Measurements from ENCODE around the gene POLR2E. TPM values are rescaled to one million over a fixed set of nuclear protein-coding genes. Genes with fewer than 3 reads are reported as not detected.

Gene POLR2E
- total RNA-seq, 1 experiment from 2014 or later, result 261 TPM

DNA sequence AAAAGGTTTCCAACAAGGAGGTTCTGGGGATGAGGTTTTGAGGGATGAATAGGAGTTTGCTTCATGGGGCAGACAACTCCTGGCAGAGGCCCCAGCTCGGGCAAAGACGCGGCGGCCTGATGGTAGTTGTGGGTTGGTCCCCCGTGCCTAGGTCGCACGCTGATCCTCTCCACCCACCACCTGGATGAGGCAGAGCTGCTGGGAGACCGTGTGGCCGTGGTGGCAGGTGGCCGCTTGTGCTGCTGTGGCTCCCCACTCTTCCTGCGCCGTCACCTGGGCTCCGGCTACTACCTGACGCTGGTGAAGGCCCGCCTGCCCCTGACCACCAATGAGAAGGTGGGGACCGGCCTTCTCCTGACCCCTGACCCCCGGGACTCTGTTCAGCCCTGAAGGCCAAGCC lies 43.4 kb downstream of the POLR2E start:
- H3K18ac ChIP-seq (ENCODE audit: insufficient read length, low read depth, low read length), result no peak overlapping the region
- H4K8ac ChIP-seq (replicated peaks; ENCODE audit: insufficient read length, low read depth, low read length), result no peak overlapping the region
- no peak overlapping the region for H3K23ac ChIP-seq (ENCODE audit: insufficient read length, low read depth, low read length)
- peak; percentile 27 for DNase-seq
- no peak overlapping the region for H2BK15ac ChIP-seq (ENCODE audit: low read depth, low read length)
- no peak overlapping the region for H2AFZ ChIP-seq (ENCODE audit: low read length)
- no peak overlapping the region for H2BK20ac ChIP-seq (ENCODE audit: low read depth, low read length, poor library complexity, severe bottlenecking)
- Mint-ChIP-seq H3K4me1 (peaks cover 2 to 15% of the 10 kb centered on the region in 2 experiments; a peak in 3 of 4 replicates), H3K9me3 (no peaks in the 10 kb centered on the region), H3K27ac (peak overlapping the region in 1 of 3 experiments; percentile 86; a peak in 1 of 7 replicates), H3K27me3 (ENCODE audit: low read depth) (no peaks in the 10 kb centered on the region; the same call in 1 of the 2 replicates), H3K36me3 (ENCODE audit: insufficient read depth in 1 of 3, low read depth in 3 of 3) (peaks cover 2 to 11% (median 9%) of the 10 kb centered on the region in 3 experiments; a peak in 4 of 7 replicates), H3K4me3 (no peak overlapping the region)
- H4K91ac ChIP-seq (ENCODE audit: insufficient read length, low read depth, low read length), result no peak overlapping the region
- no CpG with 5 or more reads among the region's 17 CpGs for WGBS (ENCODE audit: extremely low coverage, insufficient read length, low lambda C conversion rate)
- H3K27me3 ChIP-seq (ENCODE audit: insufficient read depth, low read length), result no peaks in the 10 kb centered on the region
- no peak overlapping the region for H3K14ac ChIP-seq (ENCODE audit: insufficient read depth, low read length)
- H4K20me1 ChIP-seq (ENCODE audit: control insufficient read depth, insufficient read depth, insufficient read length), result no peaks in the 10 kb centered on the region
- no peak overlapping the region for H3K27ac ChIP-seq (ENCODE audit: insufficient read length, low read depth, low read length)
- no peak overlapping the region for H4K5ac ChIP-seq (ENCODE audit: insufficient read length, low read depth, low read length)
- H3K9me3 ChIP-seq (ENCODE audit: control insufficient read depth, low read depth, low read length), result peaks cover 2% of the 10 kb centered on the region
- no peak overlapping the region for H2BK12ac ChIP-seq (ENCODE audit: insufficient read length, low read depth, low read length)
- H3K4me1 ChIP-seq (ENCODE audit: insufficient read depth, low read length), result no peaks in the 10 kb centered on the region
- no peak overlapping the region for H2AK5ac ChIP-seq (ENCODE audit: insufficient read length, low read length)
- no peak overlapping the region for H3T11ph ChIP-seq (ENCODE audit: low read length)
- no peak overlapping the region for H3K4me2 ChIP-seq (ENCODE audit: insufficient read depth, insufficient read length, low read length)
- no peaks in the 10 kb centered on the region for H3K23me2 ChIP-seq (ENCODE audit: insufficient read length, low read depth, low read length, poor library complexity, severe bottlenecking)
- H3K9ac ChIP-seq (ENCODE audit: extremely low read depth, insufficient read length, low read length), result no peak overlapping the region
- H3K79me1 ChIP-seq (ENCODE audit: insufficient read depth, low read depth, low read length, poor library complexity, severe bottlenecking), result no peaks in the 10 kb centered on the region
- no peak overlapping the region for H2BK120ac ChIP-seq (ENCODE audit: low read depth, low read length, poor library complexity, severe bottlenecking)
- H3K56ac ChIP-seq (ENCODE audit: insufficient read length, low read depth, low read length), result no peak overlapping the region
- no peak overlapping the region for H3K4ac ChIP-seq (ENCODE audit: low read depth, low read length)
- no peak overlapping the region for H2BK5ac ChIP-seq (ENCODE audit: insufficient read length, low read length)
- H3K79me2 ChIP-seq (ENCODE audit: insufficient read depth, low read length), result no peaks in the 10 kb centered on the region
- TF ChIP-seq, protein P1, sequence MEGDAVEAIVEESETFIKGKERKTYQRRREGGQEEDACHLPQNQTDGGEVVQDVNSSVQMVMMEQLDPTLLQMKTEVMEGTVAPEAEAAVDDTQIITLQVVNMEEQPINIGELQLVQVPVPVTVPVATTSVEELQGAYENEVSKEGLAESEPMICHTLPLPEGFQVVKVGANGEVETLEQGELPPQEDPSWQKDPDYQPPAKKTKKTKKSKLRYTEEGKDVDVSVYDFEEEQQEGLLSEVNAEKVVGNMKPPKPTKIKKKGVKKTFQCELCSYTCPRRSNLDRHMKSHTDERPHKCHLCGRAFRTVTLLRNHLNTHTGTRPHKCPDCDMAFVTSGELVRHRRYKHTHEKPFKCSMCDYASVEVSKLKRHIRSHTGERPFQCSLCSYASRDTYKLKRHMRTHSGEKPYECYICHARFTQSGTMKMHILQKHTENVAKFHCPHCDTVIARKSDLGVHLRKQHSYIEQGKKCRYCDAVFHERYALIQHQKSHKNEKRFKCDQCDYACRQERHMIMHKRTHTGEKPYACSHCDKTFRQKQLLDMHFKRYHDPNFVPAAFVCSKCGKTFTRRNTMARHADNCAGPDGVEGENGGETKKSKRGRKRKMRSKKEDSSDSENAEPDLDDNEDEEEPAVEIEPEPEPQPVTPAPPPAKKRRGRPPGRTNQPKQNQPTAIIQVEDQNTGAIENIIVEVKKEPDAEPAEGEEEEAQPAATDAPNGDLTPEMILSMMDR (conservative IDR thresholded peaks at IDR 0.05), result no peak
